Transverse colon (tissue), 4 donors: ENCODE data around the gene AOAH. TPM values are rescaled to one million over a fixed set of nuclear protein-coding genes. Genes with fewer than 3 reads are reported as not detected.

Experiments
- DNase-seq: peaks from one replicate; pipeline ENCODE4 v3.0.0-alpha.2; 2019
- H3K27ac ChIP-seq, 4 donors: fragments of 200-600 bp; sonication (generic); 2 replicates each; pipeline ENCODE4 v1.5.1; 2016 to 2018; ENCODE audit warnings: inconsistent platforms in 4 of 4
- H3K27me3 ChIP-seq: fragments of 200-600 bp; sonication (generic); 2 replicates; pipeline ENCODE4 v1.5.1; 2017; ENCODE audit warnings: inconsistent platforms
- H3K36me3 ChIP-seq, 4 donors: fragments of 200-600 bp; sonication (generic); 2 replicates each; pipeline ENCODE4 v1.5.1; 2017 to 2019; ENCODE audit warnings: inconsistent platforms in 4 of 4
- H3K4me1 ChIP-seq, 4 donors: fragments of 200-600 bp; sonication (generic); 2 replicates each; pipeline ENCODE4 v1.5.1; 2017 to 2020; ENCODE audit warnings: inconsistent platforms in 4 of 4
- H3K4me3 ChIP-seq, 4 donors: fragments of 200-600 bp; sonication (generic); 1 replicate in 1 of 4; 2 replicates in 3 of 4; pipeline versions ENCODE4 v1.5.1 to v1.6.1; 2017 to 2019; ENCODE audit warnings: inconsistent platforms in 4 of 4
- H3K9me3 ChIP-seq, 2 donors: fragments of 200-600 bp; sonication (generic); 2 replicates each; pipeline ENCODE4 v1.5.1; 2017 to 2019; ENCODE audit warnings: inconsistent platforms in 2 of 2
- EP300 ChIP-seq: sonication (generic); formaldehyde crosslinking; IDR thresholded peaks from one replicate; pipeline ENCODE4 v1.6.1; 2017; ENCODE audit warnings: antibody characterized with exemption, low read depth
- POLR2A ChIP-seq: fragments of 450-650 bp; IDR thresholded peaks from one replicate; pipeline ENCODE4 v1.6.1; 2016; ENCODE audit warnings: antibody characterized with exemption, mild to moderate bottlenecking, moderate library complexity
- POLR2AphosphoS5 ChIP-seq, 3 donors: sonication (generic); formaldehyde crosslinking; IDR thresholded peaks; one replicate each; pipeline ENCODE4 v1.6.1; 2016; ENCODE audit warnings: antibody characterized with exemption in 3 of 3
- WGBS, 2 donors: methylation state at CpG; one replicate each; pipeline ENCODE4 v1.1.5; 2018; ENCODE audit warnings: low coverage in 1 of 2; 5-methylcytosine and 5-hydroxymethylcytosine counted together
- in situ Hi-C, 4 donors: fragments of 200-750 bp; cut with MboI; loops; one replicate each; pipeline versions ENCODE4 v1.15.0 to v1.15.1; 2017; ENCODE audit warnings: low sequenced_read_pairs in 3 of 4, low pct_ligation_motif_present in 1 of 4, low pct_unique_long_range_greater_than_20kb in 1 of 4
- intact Hi-C: fragments of 100-400 bp; cut with DNase I; formaldehyde crosslinking; loops from one replicate; pipeline ENCODE4 v1.15.1; 2023; ENCODE audit warnings: low total_unique reads
- total RNA-seq, 4 donors: library from RNA; depleted of rRNA; stranded (reverse); fragments of >200 nt; gene quantifications; one replicate each; pipeline ENCODE4 v1.1.0, GENCODE V29; 2016
- TF ChIP-seq, protein P1 (sequence below), 5 experiments: fragments of 200-600 bp in 3 of 5; fragments of 450-650 bp in 2 of 5; sonication (generic) in 3 of 5; IDR thresholded peaks; 1 replicate in 2 of 5; 2 replicates in 3 of 5; pipeline ENCODE4 v1.5.1; 2016 to 2017; ENCODE audit warnings: antibody characterized with exemption in 5 of 5, inconsistent platforms in 3 of 5, mild to moderate bottlenecking in 2 of 5, moderate library complexity in 1 of 5

AOAH gene
- total RNA-seq, 4 donors from 2014 or later, result 82.8 to 139 (median 102) TPM

DNA sequence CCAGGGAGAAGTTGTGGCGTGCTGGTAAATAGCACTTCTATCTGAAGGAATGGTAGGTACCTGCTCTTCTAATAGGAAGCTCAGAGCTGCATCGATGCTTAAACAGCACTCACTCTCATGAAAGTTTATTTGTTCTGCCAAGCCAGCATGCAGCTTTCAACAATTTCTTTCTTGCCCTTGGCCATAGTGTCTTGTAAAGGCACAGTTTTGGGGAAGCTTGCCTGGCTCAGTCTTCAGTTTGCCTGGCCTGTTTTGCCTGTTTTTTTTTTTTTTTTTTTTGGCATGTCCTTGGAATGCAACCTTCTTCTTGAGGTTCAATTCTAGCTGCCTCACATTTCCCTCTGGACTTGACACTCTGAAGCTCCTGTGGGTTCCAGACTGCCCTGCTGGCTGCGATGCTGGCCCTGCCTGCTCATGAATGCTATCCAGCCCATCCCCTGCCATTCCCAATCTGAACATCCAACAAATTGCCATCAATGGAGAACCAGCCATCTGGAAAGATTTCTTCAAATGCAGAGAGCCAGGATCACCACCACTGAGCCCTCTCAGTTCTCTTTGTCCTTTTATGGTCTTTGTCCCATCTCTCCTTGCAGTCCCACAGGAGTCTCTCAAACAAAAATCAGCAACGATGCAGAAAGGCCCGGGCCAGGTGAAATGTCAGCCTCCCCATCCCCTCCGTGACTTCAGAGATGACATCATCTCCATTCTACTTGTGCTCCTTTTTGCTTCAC, 200.8 kb downstream of the AOAH start:
- H3K4me3 ChIP-seq, result no peak overlapping the region
- intact Hi-C loops (no loop called here), in situ Hi-C loops (no loop called here)
- WGBS, 2 donors, result 88 to 89% methylated on average over 5 to 6 of the region's 6 CpGs
- H3K27ac ChIP-seq, result no peak overlapping the region
- H3K36me3 ChIP-seq, result no peaks in the 10 kb centered on the region
- TF ChIP-seq, protein P1, sequence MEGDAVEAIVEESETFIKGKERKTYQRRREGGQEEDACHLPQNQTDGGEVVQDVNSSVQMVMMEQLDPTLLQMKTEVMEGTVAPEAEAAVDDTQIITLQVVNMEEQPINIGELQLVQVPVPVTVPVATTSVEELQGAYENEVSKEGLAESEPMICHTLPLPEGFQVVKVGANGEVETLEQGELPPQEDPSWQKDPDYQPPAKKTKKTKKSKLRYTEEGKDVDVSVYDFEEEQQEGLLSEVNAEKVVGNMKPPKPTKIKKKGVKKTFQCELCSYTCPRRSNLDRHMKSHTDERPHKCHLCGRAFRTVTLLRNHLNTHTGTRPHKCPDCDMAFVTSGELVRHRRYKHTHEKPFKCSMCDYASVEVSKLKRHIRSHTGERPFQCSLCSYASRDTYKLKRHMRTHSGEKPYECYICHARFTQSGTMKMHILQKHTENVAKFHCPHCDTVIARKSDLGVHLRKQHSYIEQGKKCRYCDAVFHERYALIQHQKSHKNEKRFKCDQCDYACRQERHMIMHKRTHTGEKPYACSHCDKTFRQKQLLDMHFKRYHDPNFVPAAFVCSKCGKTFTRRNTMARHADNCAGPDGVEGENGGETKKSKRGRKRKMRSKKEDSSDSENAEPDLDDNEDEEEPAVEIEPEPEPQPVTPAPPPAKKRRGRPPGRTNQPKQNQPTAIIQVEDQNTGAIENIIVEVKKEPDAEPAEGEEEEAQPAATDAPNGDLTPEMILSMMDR (IDR thresholded peaks at IDR 0.05), result no peak
- H3K4me1 ChIP-seq, result no peaks in the 10 kb centered on the region
- H3K9me3 ChIP-seq, result no peaks in the 10 kb centered on the region
- no peak for DNase-seq
- no peaks in the 10 kb centered on the region for H3K27me3 ChIP-seq

DNA sequence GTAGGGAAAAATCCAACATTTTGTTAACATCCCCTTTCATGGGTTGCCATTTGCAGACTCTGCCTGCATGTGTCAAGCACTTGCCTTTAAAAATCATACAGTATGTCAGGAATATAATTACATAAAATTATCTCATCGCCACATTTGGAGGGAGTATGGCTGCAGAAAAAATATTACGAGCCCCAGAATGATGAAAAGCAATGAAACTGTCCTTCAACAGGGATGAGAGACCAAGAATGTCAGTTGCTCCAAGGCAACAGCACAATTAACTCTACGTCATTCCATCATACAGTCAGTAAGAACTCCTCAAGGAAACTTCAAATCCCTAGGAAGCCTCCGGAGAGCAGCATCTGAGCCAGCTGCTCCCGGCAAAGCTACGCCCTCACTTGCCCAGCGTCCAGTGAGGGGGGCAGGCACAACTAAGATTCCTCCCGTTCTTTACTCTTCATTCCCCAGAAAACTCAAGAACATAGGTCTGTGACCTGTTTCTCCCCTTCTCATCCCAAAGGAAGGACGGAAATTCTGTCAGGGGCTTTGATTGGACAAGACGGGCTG, 201.8 kb downstream of the AOAH start:
- DNase-seq, result no peak
- intact Hi-C loops (no loop called here), in situ Hi-C loops (no loop called here)
- no peak overlapping the region for H3K4me3 ChIP-seq
- WGBS, 2 donors, result 85 to 100% methylated on average over 3 to 10 of the region's 10 CpGs
- H3K27ac ChIP-seq, result no peak overlapping the region
- H3K4me1 ChIP-seq, result no peaks in the 10 kb centered on the region
- TF ChIP-seq, protein P1 (IDR thresholded peaks at IDR 0.05), result no peak
- no peak for TF ChIP-seq EP300
- no peak for TF ChIP-seq POLR2AphosphoS5 (IDR thresholded peaks at IDR 0.05)
- TF ChIP-seq POLR2A, result no peak
- no peaks in the 10 kb centered on the region for H3K27me3 ChIP-seq
- H3K9me3 ChIP-seq, result no peaks in the 10 kb centered on the region
- no peaks in the 10 kb centered on the region for H3K36me3 ChIP-seq

DNA sequence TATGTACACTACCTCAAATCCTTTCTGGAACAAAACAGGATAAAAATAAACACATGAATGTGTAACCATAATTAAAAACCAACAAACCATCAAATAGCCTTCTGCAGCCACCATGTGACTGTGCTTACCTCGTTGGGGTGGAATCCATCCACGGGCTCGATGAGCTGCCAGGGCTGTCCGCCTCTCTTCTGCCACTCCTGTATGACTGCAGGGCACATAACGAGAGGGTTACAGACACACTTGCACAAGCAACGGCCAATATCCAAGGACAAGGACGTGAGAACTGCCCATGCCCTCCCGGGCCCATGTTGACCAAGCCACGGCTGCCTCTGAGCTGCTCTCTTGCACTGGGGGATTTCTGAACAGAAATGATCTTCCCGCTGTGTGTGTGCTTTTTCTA, 202.4 kb downstream of the AOAH start:
- TF ChIP-seq POLR2AphosphoS5 (IDR thresholded peaks at IDR 0.05) (no peak), EP300 (no peak), POLR2A (no peak)
- TF ChIP-seq, protein P1 (IDR thresholded peaks at IDR 0.05), result no peak
- 20 to 86% methylated on average over 1 to 10 of the region's 10 CpGs for WGBS, 2 donors
- no peaks in the 10 kb centered on the region for H3K27me3 ChIP-seq
- no peaks in the 10 kb centered on the region for H3K9me3 ChIP-seq
- no peak overlapping the region for H3K27ac ChIP-seq
- H3K36me3 ChIP-seq, result no peaks in the 10 kb centered on the region
- no peaks in the 10 kb centered on the region for H3K4me1 ChIP-seq
- DNase-seq, result no peak
- intact Hi-C loops, result no loop called here
- H3K4me3 ChIP-seq, result no peak overlapping the region
- in situ Hi-C loops, result no loop called here

DNA sequence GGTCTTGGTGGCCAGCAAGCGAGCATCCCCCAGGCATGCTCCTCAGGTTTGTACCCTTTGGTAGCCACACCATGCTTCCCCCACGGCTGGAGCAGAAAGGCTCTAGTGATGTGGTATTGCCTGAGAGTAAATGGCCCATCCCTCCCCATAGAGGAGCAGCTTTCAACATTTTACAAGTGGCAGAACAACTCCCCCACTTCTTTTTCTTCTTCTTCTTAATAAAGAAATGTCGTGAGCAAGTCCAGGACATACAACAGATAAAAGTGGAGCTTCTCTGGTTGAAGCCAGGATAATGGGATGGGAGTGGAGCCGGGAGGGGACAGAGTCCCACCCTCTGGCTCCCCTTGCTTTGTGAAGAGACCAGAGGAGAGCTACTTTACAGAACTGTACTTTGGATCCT, 203.2 kb downstream of the AOAH start:
- H3K4me3 ChIP-seq, result no peak overlapping the region
- no peak for DNase-seq
- no peaks in the 10 kb centered on the region for H3K27me3 ChIP-seq
- no peaks in the 10 kb centered on the region for H3K9me3 ChIP-seq
- TF ChIP-seq POLR2A (no peak), POLR2AphosphoS5 (IDR thresholded peaks at IDR 0.05) (no peak), EP300 (no peak)
- TF ChIP-seq, protein P1 (IDR thresholded peaks at IDR 0.05), result no peak
- in situ Hi-C loops (no loop called here), intact Hi-C loops (no loop called here)
- 67 to 100% methylated on average over 2 to 4 of the region's 4 CpGs for WGBS, 2 donors
- no peaks in the 10 kb centered on the region for H3K36me3 ChIP-seq
- H3K27ac ChIP-seq, result no peak overlapping the region
- H3K4me1 ChIP-seq, result no peaks in the 10 kb centered on the region
